Measurements from ENCODE around the gene NMRAL1.

Gene NMRAL1

GRCh38 chr16:4471869-4472268, 2.6 kb downstream of the NMRAL1 start:
- no peak for DNase-seq (ENCODE audit: low spot score)
- no peak for TF ChIP-seq CTCF (IDR thresholded peaks at IDR 0.05; ENCODE audit: borderline replicate concordance, control extremely low read depth, extremely low read depth, insufficient read depth, missing control alignments)
- in situ Hi-C loops (cut with MboI; ENCODE audit: low sequenced_read_pairs, unreplicated experiment) = no loop called here

GRCh38 chr16:4468972-4469371, 5.5 kb downstream of the NMRAL1 start:
- DNase-seq (ENCODE audit: low spot score) = no peak
- no peak for TF ChIP-seq CTCF (IDR thresholded peaks at IDR 0.05; ENCODE audit: borderline replicate concordance, control extremely low read depth, extremely low read depth, insufficient read depth, missing control alignments)
- in situ Hi-C loops (cut with MboI; ENCODE audit: low sequenced_read_pairs, unreplicated experiment) = no loop called here

- DNase-seq (ENCODE audit: low spot score) = no peak
- in situ Hi-C loops (cut with MboI; ENCODE audit: low sequenced_read_pairs, unreplicated experiment) = no loop called here
Measured at GRCh38 chr16:4467916-4468315, 6.5 kb downstream of the NMRAL1 start.

GRCh38 chr16:4465977-4466779, 8.2 kb downstream of the NMRAL1 start:
- no peak for TF ChIP-seq CTCF (IDR thresholded peaks at IDR 0.05; ENCODE audit: borderline replicate concordance, control extremely low read depth, extremely low read depth, insufficient read depth, missing control alignments)
- DNase-seq (ENCODE audit: low spot score) = no peak
- in situ Hi-C loops (cut with MboI; ENCODE audit: low sequenced_read_pairs, unreplicated experiment) = no loop called here

More at GRCh38 chr16:4467916-4468315, 6.5 kb downstream of the NMRAL1 start:
- TF ChIP-seq CTCF (IDR thresholded peaks at IDR 0.05; ENCODE audit: borderline replicate concordance, control extremely low read depth, extremely low read depth, insufficient read depth, missing control alignments) = no peak

GRCh38 chr16:4463522-4464163, 10.8 kb downstream of the NMRAL1 start:
- TF ChIP-seq CTCF (IDR thresholded peaks at IDR 0.05; ENCODE audit: borderline replicate concordance, control extremely low read depth, extremely low read depth, insufficient read depth, missing control alignments) = no peak
- DNase-seq (ENCODE audit: low spot score) = no peak
- in situ Hi-C loops (cut with MboI; ENCODE audit: low sequenced_read_pairs, unreplicated experiment) = no loop called here

- no peak for TF ChIP-seq CTCF (IDR thresholded peaks at IDR 0.05; ENCODE audit: borderline replicate concordance, control extremely low read depth, extremely low read depth, insufficient read depth, missing control alignments)
- no peak for DNase-seq (ENCODE audit: low spot score)
- in situ Hi-C loops (cut with MboI; ENCODE audit: low sequenced_read_pairs, unreplicated experiment) = no loop called here
Measured at GRCh38 chr16:4461250-4462085, 13.0 kb downstream of the NMRAL1 start.

Measured in GM13976 (cell line).